ENCODE results near the gene NR5A2. TPM values are rescaled to one million over a fixed set of nuclear protein-coding genes. Genes with fewer than 3 reads are reported as not detected.

NR5A2 gene
- total RNA-seq, 1 donor from 2014 or later, result 1.4 TPM

DNA sequence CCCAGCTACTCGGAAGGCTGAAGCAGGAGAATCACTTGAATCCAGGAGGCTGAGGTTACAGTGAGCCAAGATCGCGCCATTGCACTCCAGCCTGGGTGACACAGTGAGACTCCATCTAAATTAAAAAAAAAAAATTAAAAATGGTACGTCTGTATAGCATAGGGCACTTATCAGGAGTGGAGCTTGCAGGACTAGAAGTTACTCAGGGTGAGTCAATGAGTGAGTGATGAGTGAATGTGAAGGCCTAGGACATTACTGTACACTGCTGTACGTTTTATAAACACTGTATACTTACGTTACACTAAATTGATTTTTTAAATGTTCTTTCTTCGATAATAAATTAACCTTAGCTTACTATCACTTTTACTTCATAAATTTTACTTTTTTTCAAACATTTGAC, 183.6 kb downstream of the NR5A2 start:
- no peaks in the 10 kb centered on the region for H3K36me3 ChIP-seq
- DNase-seq (no peak), ATAC-seq (no peak)
- TF ChIP-seq, protein P1, sequence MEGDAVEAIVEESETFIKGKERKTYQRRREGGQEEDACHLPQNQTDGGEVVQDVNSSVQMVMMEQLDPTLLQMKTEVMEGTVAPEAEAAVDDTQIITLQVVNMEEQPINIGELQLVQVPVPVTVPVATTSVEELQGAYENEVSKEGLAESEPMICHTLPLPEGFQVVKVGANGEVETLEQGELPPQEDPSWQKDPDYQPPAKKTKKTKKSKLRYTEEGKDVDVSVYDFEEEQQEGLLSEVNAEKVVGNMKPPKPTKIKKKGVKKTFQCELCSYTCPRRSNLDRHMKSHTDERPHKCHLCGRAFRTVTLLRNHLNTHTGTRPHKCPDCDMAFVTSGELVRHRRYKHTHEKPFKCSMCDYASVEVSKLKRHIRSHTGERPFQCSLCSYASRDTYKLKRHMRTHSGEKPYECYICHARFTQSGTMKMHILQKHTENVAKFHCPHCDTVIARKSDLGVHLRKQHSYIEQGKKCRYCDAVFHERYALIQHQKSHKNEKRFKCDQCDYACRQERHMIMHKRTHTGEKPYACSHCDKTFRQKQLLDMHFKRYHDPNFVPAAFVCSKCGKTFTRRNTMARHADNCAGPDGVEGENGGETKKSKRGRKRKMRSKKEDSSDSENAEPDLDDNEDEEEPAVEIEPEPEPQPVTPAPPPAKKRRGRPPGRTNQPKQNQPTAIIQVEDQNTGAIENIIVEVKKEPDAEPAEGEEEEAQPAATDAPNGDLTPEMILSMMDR (IDR thresholded peaks at IDR 0.05), result no peak
- H3K27ac ChIP-seq, result no peak overlapping the region
- no peaks in the 10 kb centered on the region for H3K4me1 ChIP-seq
- no peaks in the 10 kb centered on the region for H3K9me3 ChIP-seq
- H3K27me3 ChIP-seq (ENCODE audit: low read depth), result no peaks in the 10 kb centered on the region
- H3K4me3 ChIP-seq, result no peak overlapping the region
- intact Hi-C loops (cut with DNase I), result no loop called here

DNA sequence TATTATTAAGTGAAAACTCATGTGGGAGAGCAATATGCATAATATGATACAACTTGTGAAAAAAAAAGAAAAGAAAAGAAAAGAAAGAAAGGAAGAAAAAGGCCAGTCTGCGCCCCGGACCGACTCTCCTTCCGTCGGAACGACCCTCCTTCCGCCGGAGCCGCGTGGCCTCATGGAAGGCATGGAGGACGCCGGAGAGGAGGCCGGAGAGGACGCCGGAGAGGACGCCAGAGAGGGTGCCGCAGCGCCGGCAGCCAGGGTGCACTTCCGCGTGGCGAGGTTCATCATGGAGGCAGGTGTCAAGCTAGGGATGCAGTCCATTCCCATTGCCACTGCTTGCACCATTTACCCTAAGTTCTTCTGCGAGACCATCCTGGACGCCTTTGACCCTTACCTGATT, 185.9 kb downstream of the NR5A2 start:
- Histone ChIP-seq H3K4me1 (no peaks in the 10 kb centered on the region), H3K27me3 (ENCODE audit: low read depth) (no peaks in the 10 kb centered on the region), H3K36me3 (no peaks in the 10 kb centered on the region), H3K9me3 (no peaks in the 10 kb centered on the region), H3K4me3 (no peak overlapping the region), H3K27ac (no peak overlapping the region)
- DNase-seq, result no peak
- intact Hi-C loops (cut with DNase I), result no loop called here
- no peak for ATAC-seq
- TF ChIP-seq, protein P1 (IDR thresholded peaks at IDR 0.05), result no peak

DNA sequence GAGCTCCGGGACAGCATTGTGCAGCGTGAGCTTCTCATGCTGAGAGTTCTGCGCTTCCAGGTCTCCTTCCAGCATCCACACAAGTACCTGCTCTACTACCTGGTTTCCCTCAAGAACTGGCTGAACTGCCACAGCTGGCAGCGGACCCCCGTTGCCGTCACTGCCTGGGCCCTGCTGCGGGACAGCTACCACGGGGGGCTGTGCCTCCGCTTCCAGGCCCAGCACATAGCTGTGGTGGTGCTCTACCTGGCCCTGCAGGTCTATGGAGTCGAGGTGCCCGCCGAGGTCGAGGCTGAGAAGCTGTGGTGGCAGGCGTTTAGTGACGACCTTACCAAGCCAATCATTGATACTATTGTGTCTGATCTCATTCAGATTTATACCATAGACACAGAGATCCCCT, 186.4 kb downstream of the NR5A2 start:
- no peak overlapping the region for H3K4me3 ChIP-seq
- H3K36me3 ChIP-seq, result no peaks in the 10 kb centered on the region
- H3K9me3 ChIP-seq, result no peaks in the 10 kb centered on the region
- TF ChIP-seq, protein P1 (IDR thresholded peaks at IDR 0.05), result no peak
- no peaks in the 10 kb centered on the region for H3K27me3 ChIP-seq (ENCODE audit: low read depth)
- no peaks in the 10 kb centered on the region for H3K4me1 ChIP-seq
- ATAC-seq, result no peak
- DNase-seq, result no peak
- intact Hi-C loops (cut with DNase I), result no loop called here
- no peak overlapping the region for H3K27ac ChIP-seq

DNA sequence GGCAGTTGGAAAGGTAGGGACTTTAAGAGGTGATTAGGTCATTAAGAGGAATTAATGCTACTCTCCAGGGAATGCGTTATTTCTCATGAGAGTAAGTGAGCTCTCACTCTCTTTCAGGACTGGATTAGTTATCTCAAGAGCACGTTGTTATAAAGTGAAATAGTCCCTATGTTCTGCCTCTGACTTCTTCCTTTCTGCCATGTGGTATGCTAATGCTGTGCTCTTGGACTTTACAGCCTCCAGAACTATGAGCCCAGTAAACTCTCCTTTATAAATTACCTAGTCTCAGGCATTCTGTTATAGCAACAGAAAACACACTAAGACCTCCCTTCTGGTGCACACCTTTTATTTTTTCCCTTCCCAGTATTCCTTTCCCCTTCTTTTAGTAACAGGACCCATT, 187.8 kb downstream of the NR5A2 start:
- DNase-seq, result no peak
- H3K27me3 ChIP-seq (ENCODE audit: low read depth), result no peaks in the 10 kb centered on the region
- H3K27ac ChIP-seq, result no peak overlapping the region
- intact Hi-C loops (cut with DNase I), result no loop called here
- no peaks in the 10 kb centered on the region for H3K36me3 ChIP-seq
- H3K9me3 ChIP-seq, result no peaks in the 10 kb centered on the region
- TF ChIP-seq, protein P1 (IDR thresholded peaks at IDR 0.05), result no peak
- H3K4me3 ChIP-seq, result no peak overlapping the region
- no peaks in the 10 kb centered on the region for H3K4me1 ChIP-seq
- no peak for ATAC-seq

DNA sequence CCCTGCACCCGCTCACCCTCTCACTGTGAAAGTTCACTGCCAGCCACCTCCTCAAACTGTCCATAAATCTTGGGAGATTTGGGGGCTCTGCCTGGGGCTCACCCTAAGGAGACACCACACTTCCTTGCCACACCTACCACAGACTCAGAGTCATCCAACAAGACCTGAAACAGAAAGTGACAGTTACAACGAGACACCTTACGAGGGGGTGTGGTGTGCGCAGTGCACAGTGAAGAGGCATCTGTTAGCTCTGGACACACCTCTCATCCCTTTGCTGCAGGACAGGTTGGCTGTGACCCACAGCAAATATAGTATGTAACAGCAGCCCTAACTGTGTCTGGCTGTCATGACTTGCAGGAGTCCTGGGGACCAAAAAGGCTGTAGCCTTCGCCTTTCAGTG, 190.2 kb downstream of the NR5A2 start:
- DNase-seq (no peak), ATAC-seq (no peak)
- Histone ChIP-seq H3K9me3 (no peaks in the 10 kb centered on the region), H3K4me3 (no peak overlapping the region), H3K36me3 (no peaks in the 10 kb centered on the region), H3K27ac (no peak overlapping the region), H3K4me1 (no peaks in the 10 kb centered on the region), H3K27me3 (ENCODE audit: low read depth) (no peaks in the 10 kb centered on the region)
- TF ChIP-seq, protein P1 (IDR thresholded peaks at IDR 0.05), result no peak
- intact Hi-C loops (cut with DNase I), result no loop called here
